Central memory CD4-positive, alpha-beta T cell (primary cell): Measurements from ENCODE around the gene CIAPIN1.
A peak's percentile ranks its signal among the peaks of the same experiment; 100 is the strongest.
"Not testable (repeated sequence)": the region's sequence is repeated elsewhere in the genome, so short reads cannot be mapped to it uniquely, and the experiment has no call there.

Experiments used
- DNase-seq: peaks from one replicate; pipeline ENCODE4 v3.0.0; 2022

The CIAPIN1 gene

DNA sequence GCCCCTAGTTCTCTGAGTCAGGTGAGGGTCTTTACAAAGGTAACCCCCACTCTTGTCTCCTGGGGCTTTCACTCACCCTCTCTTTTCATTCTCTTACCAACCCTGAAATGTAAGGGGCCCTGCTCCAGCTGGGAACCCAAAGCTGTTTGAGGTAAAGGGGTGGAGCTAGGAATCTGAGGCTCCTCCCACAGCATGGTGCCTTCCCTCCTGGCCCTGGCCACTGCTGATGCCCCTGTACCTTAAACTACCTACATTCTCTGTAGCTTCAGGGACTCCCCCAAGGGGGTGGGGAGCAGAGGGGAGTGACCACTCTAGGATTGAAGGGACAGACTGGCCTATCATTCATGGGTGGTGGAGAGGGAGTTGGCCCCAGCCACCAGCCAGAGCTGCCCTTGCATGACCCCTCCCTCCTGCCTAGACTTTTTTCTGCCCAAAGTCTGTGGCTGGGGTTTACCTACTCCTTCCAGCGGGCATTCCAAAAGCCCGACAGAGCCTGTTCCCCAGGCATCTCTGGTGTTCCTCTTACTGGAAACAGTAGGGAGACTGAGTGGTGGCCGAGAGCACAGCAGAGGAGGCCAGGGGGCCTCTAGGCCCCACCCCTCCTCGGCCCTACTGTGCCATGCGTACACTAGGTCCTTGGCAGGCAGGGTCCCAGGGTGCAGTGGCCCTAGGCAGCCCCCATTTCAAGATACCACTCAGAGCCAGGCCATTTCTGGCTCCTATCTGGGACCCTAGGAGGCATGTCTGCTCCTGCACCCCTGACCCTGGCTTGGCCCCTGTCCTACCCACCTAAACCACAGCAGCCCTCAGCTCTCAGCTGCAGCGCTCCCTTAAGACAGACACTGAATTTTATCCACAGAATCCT, 29.6 kb upstream of the CIAPIN1 start:
- DNase-seq: no peak

DNA sequence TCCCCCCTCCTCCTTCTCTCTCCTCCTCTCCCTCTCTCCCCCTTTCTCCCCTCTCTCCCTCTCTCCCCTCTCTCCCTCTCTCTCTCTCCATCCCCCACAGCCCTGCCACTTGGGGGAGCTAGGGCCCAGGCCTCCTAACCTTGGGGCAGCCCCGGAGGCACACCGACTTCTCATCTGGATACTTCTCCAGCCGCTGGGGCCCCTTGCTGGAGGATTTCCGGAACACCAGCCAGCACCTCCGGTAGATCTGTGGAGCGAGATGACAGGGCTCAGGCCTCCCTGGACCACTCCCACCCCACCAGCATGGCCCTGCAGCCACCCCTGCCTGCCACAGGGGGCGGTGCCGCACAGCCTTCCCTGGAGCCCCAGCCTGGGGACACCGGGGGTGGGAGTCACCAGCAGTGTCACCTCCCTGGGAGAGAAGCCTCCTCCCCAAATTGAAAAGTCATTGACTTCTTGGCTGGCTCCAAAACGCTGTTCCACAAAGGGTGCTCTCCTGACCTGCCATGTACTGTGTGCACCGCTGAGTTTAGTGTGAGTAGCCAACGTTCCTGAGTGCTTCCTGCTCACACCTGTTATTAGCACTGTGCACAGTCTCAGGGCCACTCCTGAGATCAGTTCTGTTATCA, 28.6 kb upstream of the CIAPIN1 start:
- peak; percentile 67 for DNase-seq

DNA sequence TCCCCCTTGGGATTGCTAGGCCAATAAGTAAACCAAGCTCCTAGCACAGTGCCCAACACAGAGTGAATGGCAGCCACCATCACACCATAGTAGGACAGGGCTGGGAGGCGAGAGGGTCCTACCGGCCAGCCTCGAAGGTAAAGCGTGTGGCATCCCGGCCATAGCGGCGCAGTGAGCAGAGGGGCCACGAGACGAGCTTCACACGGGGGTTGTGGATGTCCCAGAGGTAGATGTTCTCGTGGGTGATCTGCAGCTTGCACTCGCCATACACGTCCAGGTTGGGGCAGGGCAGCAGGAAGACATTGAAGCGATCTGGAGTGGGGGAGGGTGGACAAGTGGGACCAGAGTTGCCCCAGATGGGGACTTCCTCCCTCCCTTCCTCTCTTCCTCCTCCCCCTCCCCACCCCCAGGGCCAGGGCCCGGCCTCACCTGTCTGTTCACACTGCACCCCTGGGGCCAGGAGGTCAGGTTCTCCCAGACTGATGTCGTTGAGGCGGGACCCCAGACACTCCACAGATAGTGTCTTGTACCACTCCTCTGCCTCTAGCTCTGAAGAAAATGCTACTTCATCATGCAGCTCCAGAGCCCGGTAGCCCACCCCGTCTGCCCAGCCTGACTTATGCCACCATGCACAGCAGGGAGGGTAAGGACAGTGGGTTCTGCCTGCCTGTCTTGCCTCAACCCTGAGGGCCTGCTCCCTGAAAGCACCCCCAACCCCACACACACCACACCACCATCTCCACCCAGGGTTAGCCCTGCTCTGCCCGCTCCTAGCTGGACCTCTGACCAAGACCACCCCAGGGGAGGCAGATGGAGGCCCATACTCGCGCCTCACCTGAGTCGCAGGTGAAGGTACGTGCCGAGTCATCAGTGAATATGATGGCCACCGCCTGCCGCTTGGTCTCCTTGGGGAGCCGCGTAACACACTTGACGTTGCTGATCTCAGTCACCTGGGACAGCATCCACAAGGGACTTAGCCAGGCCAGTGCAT, 27.8 kb upstream of the CIAPIN1 start:
- DNase-seq: no peak

DNA sequence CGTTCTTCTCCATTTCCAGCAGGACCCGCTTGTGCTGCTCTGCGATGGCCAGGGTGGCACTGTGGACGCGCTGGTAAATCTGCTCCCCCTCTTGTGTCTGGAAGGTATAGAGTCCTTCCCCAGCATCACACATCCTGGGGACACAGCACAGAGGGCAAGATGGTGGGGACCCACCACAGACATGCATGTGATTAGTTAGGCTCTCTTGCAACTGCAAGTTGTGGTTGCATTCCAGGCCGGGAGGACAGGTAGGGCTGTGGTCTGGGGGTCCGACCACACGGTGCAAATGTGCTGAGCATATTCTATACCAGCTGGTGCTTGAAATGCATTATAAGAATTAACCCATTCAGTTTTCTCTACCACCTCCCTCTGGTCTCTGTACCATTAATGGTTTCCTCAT, 26.7 kb upstream of the CIAPIN1 start:
- no peak for DNase-seq

GRCh38 chr16:57473176-57473840, 26.1 kb upstream of the CIAPIN1 start:
- no peak for DNase-seq

DNA sequence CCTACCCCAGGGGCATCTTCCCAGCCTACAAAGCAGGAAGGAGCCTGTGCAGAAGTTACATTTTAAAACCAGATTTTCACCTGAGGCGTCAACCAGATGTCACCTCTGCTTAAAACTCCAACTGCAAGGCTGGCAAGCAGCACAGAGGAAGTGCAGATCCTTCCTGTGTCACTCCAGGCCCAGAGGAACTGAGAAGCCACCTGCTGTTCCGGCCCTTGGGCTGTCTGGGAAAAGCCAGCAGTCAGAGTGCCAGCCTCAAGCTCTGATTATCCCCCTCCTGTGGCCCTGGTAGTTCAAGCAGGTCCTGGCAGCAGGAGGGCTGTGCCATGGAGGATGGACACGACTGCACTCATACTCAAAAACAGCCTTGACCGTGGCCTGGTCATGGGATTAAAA, 25.5 kb upstream of the CIAPIN1 start:
- no peak for DNase-seq

GRCh38 chr16:57471852-57472664, 24.9 kb upstream of the CIAPIN1 start:
- DNase-seq: no peak

GRCh38 chr16:57471209-57471608, 24.0 kb upstream of the CIAPIN1 start:
- DNase-seq: no peak

DNA sequence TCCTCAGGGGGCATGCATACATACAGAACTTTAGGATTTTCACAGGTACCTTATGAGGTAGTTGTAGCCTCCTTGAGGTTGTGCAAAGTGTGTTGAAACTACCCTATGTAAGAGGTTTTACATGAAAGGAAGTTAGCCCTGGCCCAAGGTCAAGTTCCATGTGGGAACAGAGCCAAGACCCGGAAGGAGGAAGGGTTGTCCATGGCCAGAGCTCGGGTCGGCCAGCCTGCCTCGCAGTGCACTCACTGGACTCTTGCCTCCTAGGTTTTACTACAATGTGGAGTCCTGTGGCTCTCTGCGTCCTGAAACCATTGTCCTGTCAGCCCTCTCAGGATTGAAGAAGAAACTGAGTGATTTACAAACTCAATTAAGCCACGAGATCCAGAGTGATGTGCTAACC, 23.5 kb upstream of the CIAPIN1 start:
- DNase-seq: no peak

- DNase-seq: no peak
Observed at GRCh38 chr16:57469917-57470470, 22.8 kb upstream of the CIAPIN1 start.

GRCh38 chr16:57469046-57469445, 21.9 kb upstream of the CIAPIN1 start:
- DNase-seq: no peak

GRCh38 chr16:57468346-57468745, 21.2 kb upstream of the CIAPIN1 start:
- no peak for DNase-seq

GRCh38 chr16:57464523-57464922, 17.3 kb upstream of the CIAPIN1 start:
- no peak for DNase-seq

DNA sequence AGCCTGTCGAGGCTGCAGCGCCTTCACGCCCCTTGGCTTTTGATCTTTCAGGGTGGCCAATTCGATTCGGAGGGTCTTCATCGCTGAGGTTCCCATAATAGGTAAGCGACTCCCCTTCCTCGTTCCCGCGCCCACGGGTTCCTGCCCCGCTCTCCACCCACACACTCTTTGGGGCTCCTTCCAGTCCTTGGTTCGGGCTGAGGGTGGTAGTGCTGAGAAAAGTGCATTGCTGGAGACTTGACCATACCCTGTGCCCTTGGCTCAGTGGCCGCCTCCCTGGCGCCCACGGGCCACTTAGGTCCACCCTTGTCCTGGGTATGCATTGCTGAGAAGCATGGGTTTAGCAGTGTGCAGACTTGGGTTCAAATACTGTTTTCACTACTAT, 15.8 kb upstream of the CIAPIN1 start:
- no peak for DNase-seq

GRCh38 chr16:57462209-57462977, 15.2 kb upstream of the CIAPIN1 start, which contains the start of gene POLR2C:
POLR2C (plus strand) TSS chr16:57462679; CDS start chr16:57462725, 46 bp downstream.
- DNase-seq: peak; percentile 87

DNA sequence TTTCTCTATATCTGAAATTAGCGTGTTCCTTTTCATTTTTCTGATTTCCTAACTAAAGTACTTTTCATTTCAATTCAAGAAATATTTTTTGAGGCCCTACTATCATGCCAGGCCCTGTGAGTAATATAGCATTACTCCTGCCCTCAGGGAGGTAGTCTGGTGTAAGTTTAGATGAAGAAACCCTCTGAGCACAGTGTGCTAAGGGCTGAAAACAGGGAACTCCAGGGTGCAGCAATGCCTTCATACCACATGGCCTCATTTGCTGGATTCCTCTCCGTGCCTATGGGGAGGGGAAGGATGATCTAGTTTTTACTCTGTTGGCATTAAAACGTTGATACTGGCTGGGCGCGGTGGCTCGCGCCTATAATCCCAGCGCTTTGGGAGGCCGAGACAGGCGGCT, 4.8 kb upstream of the CIAPIN1 start:
- DNase-seq: no peak

DNA sequence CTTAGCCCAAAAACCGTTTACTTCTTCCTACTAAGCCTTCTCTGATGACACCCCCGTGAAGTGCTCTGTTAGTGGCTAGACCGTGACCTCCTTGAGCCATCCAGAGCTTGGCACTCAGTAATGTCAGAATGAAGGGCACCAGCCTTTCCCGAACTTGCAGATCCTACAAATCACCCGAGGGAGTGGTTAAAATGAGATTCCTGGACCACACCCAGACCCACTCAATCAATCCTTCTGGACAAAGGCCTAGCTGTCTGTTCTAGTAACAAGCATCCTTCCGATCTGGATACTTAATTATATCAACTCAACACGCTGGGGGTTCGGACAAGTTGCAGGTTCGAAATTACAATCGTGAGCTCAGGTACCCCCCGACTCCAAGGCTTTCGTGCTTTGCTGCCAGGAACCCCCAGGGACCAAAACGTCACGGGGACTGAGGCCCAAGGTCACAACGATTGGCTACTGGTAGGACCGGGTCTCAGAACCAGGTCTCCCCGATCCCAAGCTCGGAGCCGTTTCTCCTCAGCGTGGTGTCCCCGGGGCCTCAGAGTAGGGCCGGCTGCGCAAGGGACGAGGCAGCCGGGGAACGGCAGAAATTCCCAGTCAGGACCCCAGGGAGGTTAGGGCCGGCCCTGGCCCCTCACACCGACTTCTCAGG, 527 bp downstream of the CIAPIN1 start:
- DNase-seq: no peak

GRCh38 chr16:57445510-57445909, 1.7 kb downstream of the CIAPIN1 start:
- no peak for DNase-seq

GRCh38 chr16:57444711-57445110, 2.5 kb downstream of the CIAPIN1 start:
- no peak for DNase-seq

GRCh38 chr16:57440551-57440950, 6.6 kb downstream of the CIAPIN1 start:
- DNase-seq: not testable (repeated sequence)
